Ammon's horn (tissue), 1 donor: ENCODE data around the gene ATXN10.
"Not testable (repeated sequence)": the region's sequence is repeated elsewhere in the genome, so short reads cannot be mapped to it uniquely, and the experiment has no call there.

ENCODE experiments used
- DNase-seq: peaks from one replicate; pipeline ENCODE4 v3.0.0-alpha.2; 2016; ENCODE audit warnings: low spot score

The ATXN10 gene

DNA sequence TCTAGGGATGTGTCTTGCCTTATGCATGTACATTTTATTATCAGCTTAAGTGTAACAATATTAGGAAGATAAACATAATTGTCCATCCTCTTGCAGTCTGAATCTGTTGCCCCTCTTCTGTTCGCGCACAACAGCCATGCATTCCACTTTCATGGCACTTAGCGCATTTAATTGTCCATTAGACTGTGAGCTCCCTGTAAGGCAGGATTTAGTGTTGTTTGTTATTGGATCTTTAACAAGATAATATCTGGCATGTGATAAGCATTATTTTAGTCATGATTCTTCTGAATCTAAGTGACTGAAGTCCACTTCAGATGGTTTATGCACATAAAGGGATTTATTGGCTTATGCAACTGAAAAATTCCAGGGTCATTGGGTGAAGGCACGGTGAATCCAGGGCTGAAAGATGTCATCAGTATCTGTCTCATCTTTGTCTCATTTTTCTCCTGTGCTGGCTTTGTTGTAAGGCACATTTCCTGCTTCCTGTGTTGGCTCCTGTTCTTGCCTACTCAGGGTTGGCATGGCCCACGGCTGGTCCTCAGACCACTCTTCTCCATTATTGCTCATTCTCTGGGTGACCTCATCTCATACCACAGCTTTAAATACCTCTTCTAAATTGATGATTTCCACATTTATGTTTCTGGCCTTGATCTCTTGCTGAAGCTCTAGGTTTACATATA lies 37.6 kb downstream of the ATXN10 start:
- no peak for DNase-seq

GRCh38 chr22:45709866-45710265 lies 38.2 kb downstream of the ATXN10 start:
- DNase-seq: no peak

GRCh38 chr22:45710469-45710868 lies 38.8 kb downstream of the ATXN10 start:
- no peak for DNase-seq

DNA sequence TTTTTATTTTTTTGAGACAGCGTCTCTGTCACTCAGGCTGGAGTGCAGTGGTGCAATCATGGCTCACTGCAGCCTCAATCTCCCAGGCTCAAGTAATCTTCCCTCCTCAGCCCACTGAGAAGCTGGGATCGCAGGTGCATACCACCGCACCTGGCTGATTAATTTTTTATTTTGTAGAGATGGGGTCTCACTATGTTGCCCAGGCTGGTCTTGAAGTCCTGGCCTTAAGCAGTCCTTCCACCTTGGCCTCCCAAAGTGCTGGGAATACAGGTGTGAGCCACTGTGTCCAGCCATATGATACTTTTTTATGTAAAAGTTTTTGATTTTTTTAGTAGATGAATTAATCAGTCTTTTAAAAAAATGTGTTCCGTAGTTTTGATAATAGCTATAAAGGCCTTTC lies 42.8 kb downstream of the ATXN10 start:
- DNase-seq: not testable (repeated sequence)

GRCh38 chr22:45717789-45718188 lies 46.2 kb downstream of the ATXN10 start:
- DNase-seq: no peak

- DNase-seq: no peak
Measured at GRCh38 chr22:45718391-45718790, 46.8 kb downstream of the ATXN10 start.

DNA sequence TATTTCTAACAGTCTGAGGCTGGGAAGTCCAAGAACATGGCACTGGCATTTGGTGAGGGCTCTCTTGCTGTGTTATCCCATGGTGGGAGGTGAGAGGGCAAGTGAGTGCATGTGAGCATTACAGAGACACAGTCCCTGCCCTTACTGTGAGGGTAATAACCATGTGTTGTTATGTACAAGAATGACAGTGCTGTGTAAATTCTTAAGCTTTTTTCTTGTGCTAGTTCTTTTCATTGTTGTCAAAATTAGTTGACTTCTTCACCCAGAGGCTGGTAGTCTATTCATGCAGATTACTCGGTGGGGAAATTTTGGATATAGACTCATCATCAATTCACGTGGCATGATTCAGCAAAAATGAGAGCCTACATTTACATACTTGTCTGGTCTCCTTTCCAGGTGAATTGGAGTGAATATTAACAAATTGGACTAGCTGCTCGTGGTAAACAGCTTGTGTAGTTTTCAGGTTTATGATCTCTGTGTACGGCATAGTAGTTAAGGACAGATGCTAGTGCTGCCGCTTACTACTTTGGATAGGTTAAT lies 49.3 kb downstream of the ATXN10 start:
- no peak for DNase-seq

DNA sequence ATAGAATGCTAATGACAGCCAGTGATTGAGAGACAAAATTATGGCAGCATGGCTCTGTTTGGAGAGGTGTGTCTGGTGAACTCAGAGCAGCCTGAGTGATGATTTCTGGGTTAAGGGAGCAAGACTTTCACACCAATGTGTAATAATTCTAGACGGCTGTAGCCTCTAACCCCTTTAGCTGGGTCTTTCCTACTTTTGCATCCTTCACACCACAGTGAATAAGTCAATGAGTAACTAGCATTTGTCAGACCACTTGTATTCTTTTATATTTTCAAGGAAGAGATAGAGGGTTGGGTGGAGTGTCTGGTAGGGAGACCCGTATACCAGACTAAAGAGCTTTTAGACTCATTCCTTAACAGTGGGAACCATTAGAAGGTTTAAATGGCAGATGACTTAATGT lies 50.4 kb downstream of the ATXN10 start:
- DNase-seq: no peak

GRCh38 chr22:45726081-45726480 lies 54.4 kb downstream of the ATXN10 start:
- no peak for DNase-seq

DNA sequence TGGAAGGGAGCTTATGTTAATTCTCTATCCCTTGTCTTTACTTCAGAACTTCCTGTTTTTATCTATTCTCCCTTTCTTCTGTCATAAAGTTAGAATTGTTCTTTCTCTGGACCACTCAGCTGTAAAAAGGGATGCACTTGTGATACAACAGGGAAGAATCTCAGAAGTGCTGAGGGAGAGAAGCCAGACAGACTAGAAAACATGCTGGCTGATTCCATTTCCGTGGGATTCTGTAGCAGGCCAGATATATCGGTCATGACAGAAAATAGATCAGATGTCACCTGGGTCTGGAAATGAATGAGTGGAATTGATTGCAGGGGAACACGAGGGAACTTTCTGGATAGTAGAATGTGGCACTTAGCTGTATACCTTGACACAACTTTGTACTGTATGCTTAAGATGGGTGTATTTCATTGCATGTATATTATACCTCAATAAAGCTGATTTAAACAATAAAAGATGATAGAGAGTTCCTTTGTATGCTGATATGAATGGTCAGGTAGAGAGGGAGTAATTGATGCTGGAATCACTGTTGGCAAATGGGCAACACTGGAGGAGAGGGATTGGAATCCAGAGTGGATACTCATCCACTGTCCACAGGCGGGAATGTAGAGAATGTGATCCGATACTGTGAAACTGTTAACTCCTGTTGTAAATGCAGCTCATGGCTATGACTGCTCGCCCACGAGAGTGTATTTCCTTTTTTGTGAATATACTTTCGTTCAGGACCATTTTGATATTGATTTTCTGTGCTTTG lies 59.6 kb downstream of the ATXN10 start:
- DNase-seq: no peak

- peak; percentile 16 for DNase-seq
Measured at GRCh38 chr22:45731798-45732495, 60.3 kb downstream of the ATXN10 start.

GRCh38 chr22:45735273-45735672 lies 63.6 kb downstream of the ATXN10 start:
- no peak for DNase-seq

DNA sequence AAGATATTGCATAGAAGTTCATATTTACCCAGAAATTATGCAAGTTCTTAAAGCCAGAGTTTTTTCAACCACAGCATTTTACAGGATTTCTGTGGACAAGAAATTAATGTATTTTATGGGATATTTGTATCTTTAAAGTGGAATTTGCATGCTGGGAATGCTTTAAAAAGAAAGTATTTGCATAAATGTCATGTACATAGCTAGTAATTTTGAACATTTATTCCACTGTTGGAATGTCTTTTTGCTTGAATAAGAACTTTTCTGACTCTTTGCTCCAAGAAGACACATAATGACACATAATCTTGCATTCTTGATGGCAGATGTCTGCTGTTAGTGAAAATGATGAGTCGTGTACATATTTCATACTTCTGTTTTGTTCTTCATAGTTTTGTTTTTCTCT lies 66.6 kb downstream of the ATXN10 start:
- no peak for DNase-seq

GRCh38 chr22:45740236-45740635 lies 68.6 kb downstream of the ATXN10 start:
- DNase-seq: no peak

DNA sequence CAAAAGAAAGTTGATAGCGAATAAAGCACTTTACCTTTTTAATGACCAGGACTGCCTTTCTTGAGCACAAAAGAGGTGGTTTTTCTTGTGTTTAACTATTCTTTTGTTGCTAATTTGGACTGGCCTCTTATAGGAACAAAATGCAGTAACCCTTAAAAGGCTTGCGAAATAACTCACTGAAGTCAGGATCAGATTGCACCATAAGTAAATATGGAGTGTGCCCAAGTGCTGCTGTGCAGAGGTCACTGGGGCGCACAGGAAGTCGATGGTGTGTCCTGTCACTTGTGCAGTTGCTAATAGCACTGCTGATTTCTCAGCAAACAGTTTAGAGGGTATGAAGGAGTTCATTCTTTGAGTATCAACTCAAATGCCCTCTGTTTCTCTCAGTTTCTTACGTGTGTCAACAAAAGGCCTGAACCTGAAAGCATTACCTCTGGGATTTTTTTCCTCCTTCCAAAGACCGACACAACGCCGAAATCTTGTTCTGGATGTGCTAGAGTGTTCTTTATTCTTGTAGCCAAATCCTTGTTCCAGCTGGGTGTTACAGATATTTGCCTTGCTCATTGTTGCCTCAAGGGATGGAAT lies 71.3 kb downstream of the ATXN10 start:
- no peak for DNase-seq

DNA sequence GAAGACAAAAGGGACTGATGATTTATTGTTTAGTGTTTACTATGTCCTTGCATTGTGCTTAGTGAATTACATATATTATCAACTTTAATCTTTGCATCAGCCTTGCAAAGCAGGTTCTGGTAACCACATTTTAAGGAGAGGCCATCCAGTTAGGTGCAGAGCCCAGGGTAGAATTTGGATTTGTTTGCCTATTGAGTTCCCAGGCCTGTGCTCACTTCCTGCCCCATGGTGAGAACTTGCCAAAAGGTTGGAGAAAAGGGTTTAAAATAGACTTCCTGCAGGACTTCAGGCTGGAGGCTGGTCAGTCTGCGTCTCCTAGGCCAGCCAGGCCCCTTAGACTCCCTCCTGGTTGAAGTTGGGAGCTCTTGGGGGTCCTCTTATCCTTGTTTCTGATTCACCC lies 72.1 kb downstream of the ATXN10 start:
- DNase-seq: no peak

DNA sequence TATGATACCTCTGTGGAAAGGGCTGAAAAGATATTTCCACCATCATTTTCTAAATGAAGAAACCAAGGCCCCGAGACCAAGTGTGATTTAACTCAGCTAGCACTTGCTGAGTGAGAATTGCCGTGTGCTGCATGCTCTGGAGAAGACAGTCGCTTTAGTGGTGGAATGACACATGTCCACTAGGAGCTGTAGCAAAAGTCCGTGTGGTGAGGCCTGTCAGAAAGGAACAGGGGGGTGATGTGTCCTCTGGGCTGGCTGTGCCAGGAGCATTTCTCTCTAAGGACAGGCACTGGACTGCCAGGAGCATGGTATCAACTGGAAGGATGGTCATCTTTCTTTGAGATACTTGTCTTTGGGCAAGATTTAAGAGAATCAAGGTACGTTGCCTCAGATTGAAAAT lies 72.8 kb downstream of the ATXN10 start:
- DNase-seq: no peak

DNA sequence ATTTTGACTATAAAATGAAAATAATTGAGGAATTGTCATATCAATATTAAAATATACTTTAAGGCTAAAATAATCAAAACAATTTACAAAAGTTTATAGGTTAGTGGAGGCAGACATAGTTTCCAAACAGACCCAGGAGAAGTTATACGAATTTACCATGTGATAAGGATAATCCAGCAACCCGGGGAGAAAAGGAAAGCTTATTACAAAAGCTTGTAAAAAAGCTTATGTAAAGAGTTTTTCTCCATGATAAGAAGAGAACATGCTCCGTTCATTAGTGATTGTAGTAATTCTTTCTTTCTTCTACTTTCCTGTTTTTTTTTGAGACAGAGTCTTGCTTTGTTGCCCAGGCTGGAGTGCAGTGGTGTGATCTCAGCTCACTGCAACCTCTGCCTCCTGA lies 79.0 kb downstream of the ATXN10 start:
- DNase-seq: no peak

GRCh38 chr22:45752036-45752435 lies 80.4 kb downstream of the ATXN10 start:
- peak; percentile 49 for DNase-seq

- no peak for DNase-seq
Measured at GRCh38 chr22:45754822-45755221, 83.2 kb downstream of the ATXN10 start.

- no peak for DNase-seq
Measured at GRCh38 chr22:45756558-45756957, 84.9 kb downstream of the ATXN10 start.

DNA sequence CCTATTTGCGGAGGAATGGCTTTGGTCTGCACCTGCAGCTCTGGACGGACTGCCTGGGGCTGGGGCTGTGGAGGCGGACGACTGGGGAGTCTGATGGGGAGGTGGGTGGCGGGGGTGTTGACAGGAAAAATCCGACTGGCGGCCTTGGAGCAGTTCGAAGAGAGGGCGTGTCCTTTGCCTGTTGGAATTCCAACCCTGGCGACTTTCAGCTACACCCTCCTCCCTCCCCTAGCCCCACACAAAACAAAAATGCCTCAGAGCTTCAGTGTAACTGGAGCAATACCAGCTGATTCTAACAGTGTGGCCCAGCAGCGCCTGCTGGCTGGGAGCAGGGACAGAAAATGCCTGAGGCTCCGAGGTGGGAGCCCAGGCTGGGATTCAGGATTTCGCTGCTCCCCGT lies 85.4 kb downstream of the ATXN10 start:
- DNase-seq: peak; percentile 70

DNA sequence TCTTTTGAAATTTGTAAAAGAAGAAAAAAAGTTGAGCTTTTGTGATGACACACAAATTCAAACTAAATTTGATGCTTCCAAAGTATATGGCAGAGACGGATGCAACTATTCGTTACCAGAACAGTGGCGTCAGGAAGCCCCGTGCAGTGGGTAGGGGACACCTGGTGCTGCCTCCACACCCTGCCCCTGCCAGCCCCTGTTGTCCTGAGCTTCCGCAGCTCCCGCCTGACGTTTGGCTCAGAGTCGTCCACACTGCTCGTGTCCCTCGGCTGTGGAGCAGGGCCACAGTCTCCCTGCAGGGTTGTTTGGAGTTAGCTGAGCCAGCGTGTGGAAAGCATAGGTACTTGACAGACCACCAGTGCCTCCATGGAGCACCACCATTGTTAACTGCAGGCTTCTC lies 86.3 kb downstream of the ATXN10 start:
- no peak for DNase-seq
